ENCODE results near the gene PHACTR1. TPM values are rescaled to one million over a fixed set of nuclear protein-coding genes. Genes with fewer than 3 reads are reported as not detected.

Gene PHACTR1
- total and polyA plus RNA-seq, 9 of the 15 experiments (the other 6 are each of a cell fraction or from before 2014, with no cell fraction given): 11.5 to 32.6 (median 22.0) TPM

DNA sequence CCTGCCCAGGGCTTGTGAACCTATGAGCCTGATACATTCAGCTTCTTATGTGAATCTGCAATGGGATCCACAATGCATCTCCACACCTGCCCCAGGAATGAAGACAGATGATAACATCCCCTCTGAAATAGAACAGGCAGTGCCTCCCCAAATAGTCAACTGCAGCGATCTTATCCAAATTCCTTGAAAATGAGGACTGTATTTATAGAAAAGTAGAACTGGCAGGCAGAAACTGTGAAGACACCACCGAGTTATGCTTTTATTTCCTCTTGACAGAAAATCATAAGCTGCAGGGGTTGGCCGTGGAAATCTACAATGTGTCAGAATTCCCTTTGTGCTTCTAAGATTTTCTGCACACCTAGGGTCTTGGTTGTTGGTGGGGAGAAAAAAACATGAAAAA lies 341.5 kb downstream of the PHACTR1 start:
- no peaks in the 10 kb centered on the region for H3K4me1 ChIP-seq (replicated peaks in 1 of 2; ENCODE audit: control insufficient read depth in 2 of 2, insufficient read depth in 2 of 2, low read length in 2 of 2)
- H3K4me3 ChIP-seq: no peak overlapping the region
- WGBS (ENCODE audit: insufficient coverage, low coverage, missing lambda C conversion rate): 0% methylated on average over 3 of the region's 3 CpGs
- H3K36me3 ChIP-seq (ENCODE audit: control insufficient read depth, insufficient read depth, low read length): no peaks in the 10 kb centered on the region
- no peak overlapping the region for H2AFZ ChIP-seq (ENCODE audit: low read depth, low read length)
- DNase-seq (ENCODE audit: extremely low read depth in 1 of 4, low spot score in 3 of 4): no peak
- TF ChIP-seq ZNF444 (CRISPR knock-in tag; IDR thresholded peaks at IDR 0.05) (no peak), MAFF (IDR thresholded peaks at IDR 0.05; ENCODE audit: low read length) (no peak), TAL1 (IDR thresholded peaks at IDR 0.05) (no peak), FOXP1 (CRISPR knock-in tag; IDR thresholded peaks at IDR 0.05) (no peak)
- no peaks in the 10 kb centered on the region for H3K9me3 ChIP-seq (replicated peaks; ENCODE audit: control insufficient read depth, insufficient read depth, low read depth, low read length)
- no peak overlapping the region for H3K27ac ChIP-seq (ENCODE audit: extremely low read depth, low read depth, low read length)
- ATAC-seq: no peak
- H3K9me1 ChIP-seq (ENCODE audit: control insufficient read depth, insufficient read depth, low read length): no peaks in the 10 kb centered on the region
- ChIA-PET POLR2A (no interaction called here), CTCF (ENCODE audit: low intra/inter-chr PET ratio) (no interaction called here)
- FAIRE-seq: no peak
- H3K27me3 ChIP-seq (ENCODE audit: control insufficient read depth in 2 of 2, insufficient read depth in 2 of 2, low read length in 2 of 2): no peaks in the 10 kb centered on the region
- no peak overlapping the region for H3K9ac ChIP-seq (ENCODE audit: insufficient read depth in 1 of 2, low read depth in 2 of 2, low read length in 2 of 2)
- no peaks in the 10 kb centered on the region for H3K79me2 ChIP-seq (ENCODE audit: control insufficient read depth, insufficient read depth, low read length)
- BruUV-seq (replicated peaks): no TSS peak
- intact Hi-C loops (cut with micrococcal nuclease): no loop called here
- no peaks in the 10 kb centered on the region for H4K20me1 ChIP-seq (replicated peaks; ENCODE audit: control insufficient read depth, insufficient read depth, low read length)
- in situ Hi-C loops (cut with MboI): no loop called here
- no peak overlapping the region for H3K4me2 ChIP-seq (ENCODE audit: insufficient read depth, low read length)

DNA sequence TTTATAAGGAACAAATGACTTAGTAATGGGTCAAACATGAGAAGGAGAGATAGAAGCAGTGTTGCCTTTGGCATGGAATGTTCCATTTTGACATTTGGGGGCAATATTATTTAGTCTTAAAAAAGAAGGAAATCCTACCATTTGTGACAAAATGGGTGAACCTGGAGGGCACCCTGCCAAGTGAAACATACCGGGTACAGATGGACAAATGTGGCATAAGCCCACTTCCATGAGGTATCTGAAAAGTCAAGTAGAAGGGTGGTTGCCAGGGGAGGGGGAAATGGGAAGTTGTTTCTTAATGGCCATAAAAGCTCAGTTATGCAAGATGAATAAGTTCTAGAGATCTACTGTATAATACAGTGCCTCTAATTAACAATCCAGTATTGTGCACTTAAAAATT lies 342.5 kb downstream of the PHACTR1 start:
- no peaks in the 10 kb centered on the region for H3K9me3 ChIP-seq (replicated peaks; ENCODE audit: control insufficient read depth, insufficient read depth, low read depth, low read length)
- H3K4me3 ChIP-seq: no peak overlapping the region
- no peak for DNase-seq (ENCODE audit: extremely low read depth in 1 of 4, low spot score in 3 of 4)
- CTCF ChIA-PET (ENCODE audit: low intra/inter-chr PET ratio): no interaction called here
- no peak overlapping the region for H3K27ac ChIP-seq (ENCODE audit: extremely low read depth, low read depth, low read length)
- H3K9me1 ChIP-seq (ENCODE audit: control insufficient read depth, insufficient read depth, low read length): no peaks in the 10 kb centered on the region
- no peaks in the 10 kb centered on the region for H3K79me2 ChIP-seq (ENCODE audit: control insufficient read depth, insufficient read depth, low read length)
- 4% methylated on average over 1 of the region's 1 CpG for WGBS (ENCODE audit: insufficient coverage, low coverage, missing lambda C conversion rate)
- no peaks in the 10 kb centered on the region for H3K4me1 ChIP-seq (replicated peaks in 1 of 2; ENCODE audit: control insufficient read depth in 2 of 2, insufficient read depth in 2 of 2, low read length in 2 of 2)
- H3K9ac ChIP-seq (ENCODE audit: insufficient read depth in 1 of 2, low read depth in 2 of 2, low read length in 2 of 2): no peak overlapping the region
- in situ Hi-C loops (cut with MboI) (no loop called here), intact Hi-C loops (cut with micrococcal nuclease) (no loop called here)
- no peak overlapping the region for H2AFZ ChIP-seq (ENCODE audit: low read depth, low read length)
- no peaks in the 10 kb centered on the region for H3K27me3 ChIP-seq (ENCODE audit: control insufficient read depth in 2 of 2, insufficient read depth in 2 of 2, low read length in 2 of 2)
- BruUV-seq (replicated peaks): no TSS peak
- ATAC-seq: no peak
- no peaks in the 10 kb centered on the region for H4K20me1 ChIP-seq (replicated peaks; ENCODE audit: control insufficient read depth, insufficient read depth, low read length)
- H3K4me2 ChIP-seq (ENCODE audit: insufficient read depth, low read length): no peak overlapping the region
- POLR2A ChIA-PET: interaction anchor here (0.6 to 2.0 kb wide), 4 partner anchors 9 to 243 kb away, joined by 3 to 4 read pairs (median 3); no protein-coding TSS in a partner anchor
- H3K36me3 ChIP-seq (ENCODE audit: control insufficient read depth, insufficient read depth, low read length): no peaks in the 10 kb centered on the region
- TF ChIP-seq, protein P1, sequence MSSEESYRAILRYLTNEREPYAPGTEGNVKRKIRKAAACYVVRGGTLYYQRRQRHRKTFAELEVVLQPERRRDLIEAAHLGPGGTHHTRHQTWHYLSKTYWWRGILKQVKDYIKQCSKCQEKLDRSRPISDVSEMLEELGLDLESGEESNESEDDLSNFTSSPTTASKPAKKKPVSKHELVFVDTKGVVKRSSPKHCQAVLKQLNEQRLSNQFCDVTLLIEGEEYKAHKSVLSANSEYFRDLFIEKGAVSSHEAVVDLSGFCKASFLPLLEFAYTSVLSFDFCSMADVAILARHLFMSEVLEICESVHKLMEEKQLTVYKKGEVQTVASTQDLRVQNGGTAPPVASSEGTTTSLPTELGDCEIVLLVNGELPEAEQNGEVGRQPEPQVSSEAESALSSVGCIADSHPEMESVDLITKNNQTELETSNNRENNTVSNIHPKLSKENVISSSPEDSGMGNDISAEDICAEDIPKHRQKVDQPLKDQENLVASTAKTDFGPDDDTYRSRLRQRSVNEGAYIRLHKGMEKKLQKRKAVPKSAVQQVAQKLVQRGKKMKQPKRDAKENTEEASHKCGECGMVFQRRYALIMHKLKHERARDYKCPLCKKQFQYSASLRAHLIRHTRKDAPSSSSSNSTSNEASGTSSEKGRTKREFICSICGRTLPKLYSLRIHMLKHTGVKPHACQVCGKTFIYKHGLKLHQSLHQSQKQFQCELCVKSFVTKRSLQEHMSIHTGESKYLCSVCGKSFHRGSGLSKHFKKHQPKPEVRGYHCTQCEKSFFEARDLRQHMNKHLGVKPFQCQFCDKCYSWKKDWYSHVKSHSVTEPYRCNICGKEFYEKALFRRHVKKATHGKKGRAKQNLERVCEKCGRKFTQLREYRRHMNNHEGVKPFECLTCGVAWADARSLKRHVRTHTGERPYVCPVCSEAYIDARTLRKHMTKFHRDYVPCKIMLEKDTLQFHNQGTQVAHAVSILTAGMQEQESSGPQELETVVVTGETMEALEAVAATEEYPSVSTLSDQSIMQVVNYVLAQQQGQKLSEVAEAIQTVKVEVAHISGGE (CRISPR knock-in tag; IDR thresholded peaks at IDR 0.05): no peak
- TF ChIP-seq, protein P2, sequence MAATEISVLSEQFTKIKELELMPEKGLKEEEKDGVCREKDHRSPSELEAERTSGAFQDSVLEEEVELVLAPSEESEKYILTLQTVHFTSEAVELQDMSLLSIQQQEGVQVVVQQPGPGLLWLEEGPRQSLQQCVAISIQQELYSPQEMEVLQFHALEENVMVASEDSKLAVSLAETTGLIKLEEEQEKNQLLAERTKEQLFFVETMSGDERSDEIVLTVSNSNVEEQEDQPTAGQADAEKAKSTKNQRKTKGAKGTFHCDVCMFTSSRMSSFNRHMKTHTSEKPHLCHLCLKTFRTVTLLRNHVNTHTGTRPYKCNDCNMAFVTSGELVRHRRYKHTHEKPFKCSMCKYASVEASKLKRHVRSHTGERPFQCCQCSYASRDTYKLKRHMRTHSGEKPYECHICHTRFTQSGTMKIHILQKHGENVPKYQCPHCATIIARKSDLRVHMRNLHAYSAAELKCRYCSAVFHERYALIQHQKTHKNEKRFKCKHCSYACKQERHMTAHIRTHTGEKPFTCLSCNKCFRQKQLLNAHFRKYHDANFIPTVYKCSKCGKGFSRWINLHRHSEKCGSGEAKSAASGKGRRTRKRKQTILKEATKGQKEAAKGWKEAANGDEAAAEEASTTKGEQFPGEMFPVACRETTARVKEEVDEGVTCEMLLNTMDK (IDR thresholded peaks at IDR 0.05; ENCODE audit: borderline replicate concordance, insufficient read depth, low read depth, low read length, poor library complexity, severe bottlenecking): no peak
- no peak for TF ChIP-seq HSF4 (CRISPR knock-in tag; IDR thresholded peaks at IDR 0.05; ENCODE audit: borderline replicate concordance)
- TF ChIP-seq CBX2 (IDR thresholded peaks at IDR 0.05; ENCODE audit: insufficient read depth, low read length, poor library complexity, severe bottlenecking): no peak
- TF ChIP-seq MTA1 (IDR thresholded peaks at IDR 0.05; ENCODE audit: borderline replicate concordance): no peak
- FAIRE-seq: no peak
